Measurements from ENCODE around the gene CCDC183.
A peak's percentile ranks its signal among the peaks of the same experiment; 100 is the strongest.
"Not testable (repeated sequence)": the region's sequence is repeated elsewhere in the genome, so short reads cannot be mapped to it uniquely, and the experiment has no call there.

Gene CCDC183

DNA sequence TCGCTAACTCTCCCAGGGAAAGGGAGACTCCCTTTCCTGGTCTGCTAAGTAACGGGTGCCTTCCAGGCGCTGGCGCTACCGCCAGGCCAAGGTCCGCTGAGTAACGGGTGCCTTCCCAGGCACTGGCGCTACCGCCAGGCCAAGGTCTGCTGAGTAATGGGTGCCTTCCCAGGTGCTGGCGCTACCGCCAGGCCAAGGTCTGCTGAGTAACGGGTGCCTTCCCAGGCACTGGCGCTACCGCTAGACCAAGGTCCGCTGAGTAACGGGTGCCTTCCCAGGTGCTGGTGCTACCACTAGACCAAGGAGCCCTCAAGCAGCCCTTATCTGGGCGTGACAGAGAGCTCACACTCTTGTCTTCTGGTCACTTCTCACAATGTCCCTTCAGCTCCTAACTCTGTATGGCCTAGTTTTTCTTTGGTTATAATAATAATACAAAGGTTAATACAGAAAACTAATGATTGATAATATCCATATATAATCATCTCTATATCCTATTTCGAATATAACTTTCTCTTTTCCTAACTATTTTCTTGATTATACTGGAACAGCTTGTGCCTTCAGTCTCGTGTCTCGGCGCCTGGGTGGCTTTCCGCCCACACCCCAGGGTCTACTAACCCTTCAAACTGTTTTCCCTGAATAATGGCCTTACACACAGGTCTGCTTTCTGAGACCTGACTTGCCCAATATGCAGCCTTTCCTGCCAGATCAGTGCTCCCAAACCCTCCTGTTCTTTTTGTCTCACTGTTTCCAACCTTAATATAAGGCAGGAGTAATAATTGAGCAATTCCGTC, 10.4 kb upstream of the CCDC183 start:
- not testable (repeated sequence) for DNase-seq

DNA sequence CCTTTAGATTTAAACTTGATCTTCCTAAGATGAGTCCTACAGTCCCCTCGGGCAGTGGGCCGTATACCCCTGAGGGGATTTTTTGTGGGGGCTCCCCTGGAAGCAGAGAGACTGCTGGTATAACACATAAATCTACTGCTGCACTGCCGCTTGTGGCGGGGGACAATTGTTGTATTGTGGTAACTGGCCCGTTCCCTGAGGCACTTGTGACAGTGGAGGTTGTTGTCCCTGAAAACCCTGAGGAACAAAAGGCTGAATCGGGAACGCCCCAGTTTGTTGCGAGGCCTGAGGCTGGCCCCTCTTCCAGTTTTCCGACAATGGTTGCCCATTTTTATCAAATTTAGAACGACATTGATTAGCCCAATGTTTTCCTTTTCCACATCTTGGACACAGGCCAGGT, 9.7 kb upstream of the CCDC183 start:
- DNase-seq, result no peak

DNA sequence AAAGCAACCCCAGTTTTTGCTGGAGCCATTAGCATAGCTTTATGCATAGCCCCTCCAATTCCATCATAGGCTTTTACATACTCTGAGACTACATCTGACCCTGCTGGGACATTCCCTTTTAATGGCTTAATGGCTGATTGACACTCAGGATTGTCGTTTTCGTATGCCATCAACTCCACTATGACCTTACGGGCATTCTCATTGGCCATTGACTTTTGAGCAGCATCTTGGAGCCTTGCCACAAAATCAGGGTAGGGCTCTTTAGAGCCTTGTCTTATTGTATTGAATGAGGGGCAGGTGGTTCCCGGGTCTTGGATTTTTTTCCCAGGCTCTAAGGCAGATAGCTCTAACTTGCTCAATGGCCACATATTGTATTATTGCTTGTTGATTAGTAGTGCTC, 9.2 kb upstream of the CCDC183 start:
- not testable (repeated sequence) for DNase-seq

DNA sequence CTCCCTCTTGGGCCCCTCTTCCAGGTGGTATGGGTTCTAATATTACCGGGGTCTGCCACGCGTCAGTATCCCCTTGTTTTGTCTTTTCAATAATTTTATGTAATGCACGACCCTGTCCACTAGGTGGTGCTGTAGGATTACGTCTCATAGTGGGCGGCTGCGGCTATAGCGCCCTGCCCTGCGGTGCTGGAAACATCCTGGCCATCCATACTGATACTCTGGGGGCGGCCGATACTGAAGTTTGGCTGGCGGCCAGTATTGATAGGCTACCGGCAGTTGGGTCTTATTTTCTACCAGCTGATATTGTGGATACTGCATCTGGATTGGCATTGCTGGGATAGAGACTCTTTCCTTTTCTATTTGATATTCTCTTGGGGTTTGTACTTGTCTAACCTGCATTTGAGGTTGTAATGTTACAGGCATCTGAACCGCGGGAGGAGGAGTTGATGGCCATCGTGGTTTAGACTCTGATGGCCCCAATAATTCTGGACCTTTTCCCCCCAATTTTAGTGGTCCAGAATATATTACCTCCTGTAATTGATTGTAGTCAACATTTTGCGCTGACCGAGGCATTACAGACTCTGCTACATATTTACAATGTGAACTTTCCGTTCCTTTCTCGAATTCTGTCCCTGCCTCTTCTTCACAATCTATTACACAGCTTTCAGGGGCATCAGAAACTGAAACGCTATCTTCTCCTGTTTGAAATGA, 8.3 kb upstream of the CCDC183 start:
- DNase-seq, result no peak

DNA sequence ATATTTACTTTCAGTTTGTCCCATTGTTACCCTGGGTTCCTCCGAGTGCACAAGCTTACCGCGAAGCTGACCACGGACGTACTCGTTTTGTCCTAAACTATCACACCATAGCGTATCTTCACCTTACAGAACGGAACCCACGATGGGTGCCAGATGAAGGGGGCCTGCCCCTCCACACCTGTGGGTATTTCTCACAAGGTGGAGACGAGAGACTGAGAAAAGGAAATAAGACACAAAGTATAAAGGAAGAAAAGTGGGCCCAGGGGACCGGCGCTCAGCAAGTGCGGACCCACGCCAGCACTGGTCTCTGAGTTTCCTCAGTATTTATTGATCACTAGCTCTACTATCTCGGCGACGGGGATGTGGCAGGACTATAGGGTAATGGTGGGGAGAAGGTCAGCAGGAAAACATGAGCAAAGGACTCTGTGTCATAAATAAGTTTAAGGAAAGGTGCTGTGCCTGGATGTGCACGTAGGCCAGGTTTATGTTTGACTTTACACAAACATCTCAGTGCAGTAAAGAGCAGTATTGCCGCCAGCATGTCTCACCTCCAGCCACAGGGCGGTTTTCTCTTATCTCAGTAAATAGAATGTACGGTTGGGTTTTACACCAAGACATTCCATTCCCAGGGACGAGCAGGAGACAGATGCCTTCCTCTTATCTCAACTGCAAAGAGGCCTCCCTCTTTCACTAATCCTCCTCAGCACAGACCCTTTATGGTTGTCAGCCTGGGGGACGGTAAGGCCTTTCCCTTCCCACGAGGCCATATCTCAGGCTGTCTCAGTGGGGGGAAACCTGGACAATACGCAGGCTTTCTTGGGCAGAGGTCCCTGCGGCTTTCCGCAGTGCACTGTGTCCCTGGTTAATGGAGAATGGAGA, 7.3 kb upstream of the CCDC183 start:
- DNase-seq, result not testable (repeated sequence)

DNA sequence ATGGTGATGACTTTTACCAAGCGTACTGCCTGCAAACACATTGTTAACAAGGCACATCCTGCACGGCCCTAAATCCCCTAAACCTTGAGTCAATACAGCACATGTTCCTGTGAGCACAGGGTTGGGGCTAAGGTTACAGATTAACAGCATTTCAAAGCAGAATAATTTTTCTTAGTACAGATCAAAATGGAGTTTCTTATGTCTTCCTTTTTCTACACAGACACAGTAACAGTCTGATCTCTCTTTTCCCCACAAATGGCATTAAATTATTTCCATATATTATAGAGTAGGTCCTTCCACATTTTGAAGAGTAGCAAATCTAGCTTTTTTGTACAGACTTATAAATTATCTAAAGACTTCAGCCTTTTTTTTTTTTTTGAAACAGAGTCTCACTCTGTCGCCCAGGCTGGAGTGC, 6.6 kb upstream of the CCDC183 start:
- DNase-seq, result no peak

DNA sequence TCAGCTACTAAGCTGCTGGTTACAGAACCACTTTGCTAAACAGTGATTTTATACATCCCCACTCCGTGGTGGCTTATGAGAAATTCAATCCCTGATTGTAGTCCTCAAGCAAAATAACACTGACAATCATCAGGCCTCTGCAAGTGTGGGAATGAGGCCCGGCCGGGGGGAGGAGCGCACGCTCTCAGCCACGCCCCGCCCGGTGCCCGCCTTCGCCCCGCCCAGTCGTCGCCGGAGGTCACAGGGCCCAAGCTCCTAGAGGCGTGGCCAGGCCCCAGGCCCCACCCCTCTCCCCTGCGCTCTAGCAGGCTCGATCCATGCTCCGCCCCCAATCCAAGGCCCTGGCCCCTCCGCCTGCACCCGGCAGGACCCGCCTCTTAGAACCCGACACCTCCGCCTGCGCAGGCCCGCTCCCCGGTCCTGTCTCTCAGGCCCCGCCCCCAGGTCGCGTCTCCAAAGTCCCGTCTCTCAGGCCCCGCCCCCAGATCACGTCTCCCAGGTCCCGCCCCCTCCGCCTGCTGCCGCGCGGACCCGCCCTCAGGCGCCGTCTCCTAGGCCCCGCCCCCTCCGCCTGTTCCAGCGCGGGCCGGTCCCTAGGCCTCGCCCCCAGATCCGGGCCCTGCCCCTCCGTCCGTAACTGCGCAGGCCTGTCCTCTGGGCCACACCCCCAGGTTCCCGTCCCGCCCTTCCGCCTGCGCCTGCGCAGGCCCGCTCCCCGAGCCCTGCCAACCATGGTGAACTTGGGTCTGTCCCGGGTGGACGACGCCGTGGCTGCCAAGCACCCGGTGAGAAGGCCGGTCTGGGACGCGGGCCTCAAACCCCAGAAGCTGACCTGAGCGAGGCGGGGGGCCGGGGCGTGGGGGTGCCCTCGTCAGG, 5.3 kb upstream of the CCDC183 start, which contains the start of gene TMEM141:
TSS of gene TMEM141 (plus strand) at position 705 of the 876 bp plus-strand sequence. CDS start at position 732, 27 bp downstream.
- peak; percentile 99 for DNase-seq

DNA sequence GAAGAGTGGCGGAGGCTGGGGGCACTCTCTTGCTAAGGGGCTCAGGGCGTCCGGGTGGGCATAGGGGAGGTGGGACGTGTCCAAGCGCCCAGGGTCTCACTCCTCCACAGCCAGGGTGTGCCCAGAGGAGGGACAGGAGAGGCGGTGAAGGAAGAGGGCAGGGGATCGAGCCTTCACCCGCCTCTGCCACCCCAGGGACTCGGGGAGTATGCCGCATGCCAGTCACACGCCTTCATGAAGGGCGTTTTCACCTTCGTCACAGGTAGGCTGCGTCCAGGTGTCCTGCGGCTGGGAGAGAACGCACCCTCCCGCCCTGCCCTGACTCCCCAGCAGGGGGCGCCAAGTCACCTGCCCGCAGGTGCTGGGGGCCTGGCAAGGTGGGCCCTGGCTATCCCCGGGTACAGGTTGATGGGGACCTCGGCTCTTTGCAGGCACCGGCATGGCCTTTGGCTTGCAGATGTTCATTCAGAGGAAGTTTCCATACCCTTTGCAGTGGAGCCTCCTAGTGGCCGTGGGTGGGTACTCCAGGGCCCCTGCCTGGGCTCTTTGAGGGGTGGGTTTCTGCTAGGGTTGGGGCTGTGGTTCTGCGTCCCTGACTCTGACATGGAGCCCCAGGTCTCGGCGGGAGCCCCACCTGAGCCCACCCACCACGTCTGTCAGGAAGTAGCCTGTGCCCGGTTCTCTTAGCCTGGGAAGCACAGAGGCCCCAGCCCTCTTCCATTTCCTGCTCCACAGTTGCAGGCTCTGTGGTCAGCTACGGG, 4.4 kb upstream of the CCDC183 start:
- DNase-seq, result peak; percentile 62

DNA sequence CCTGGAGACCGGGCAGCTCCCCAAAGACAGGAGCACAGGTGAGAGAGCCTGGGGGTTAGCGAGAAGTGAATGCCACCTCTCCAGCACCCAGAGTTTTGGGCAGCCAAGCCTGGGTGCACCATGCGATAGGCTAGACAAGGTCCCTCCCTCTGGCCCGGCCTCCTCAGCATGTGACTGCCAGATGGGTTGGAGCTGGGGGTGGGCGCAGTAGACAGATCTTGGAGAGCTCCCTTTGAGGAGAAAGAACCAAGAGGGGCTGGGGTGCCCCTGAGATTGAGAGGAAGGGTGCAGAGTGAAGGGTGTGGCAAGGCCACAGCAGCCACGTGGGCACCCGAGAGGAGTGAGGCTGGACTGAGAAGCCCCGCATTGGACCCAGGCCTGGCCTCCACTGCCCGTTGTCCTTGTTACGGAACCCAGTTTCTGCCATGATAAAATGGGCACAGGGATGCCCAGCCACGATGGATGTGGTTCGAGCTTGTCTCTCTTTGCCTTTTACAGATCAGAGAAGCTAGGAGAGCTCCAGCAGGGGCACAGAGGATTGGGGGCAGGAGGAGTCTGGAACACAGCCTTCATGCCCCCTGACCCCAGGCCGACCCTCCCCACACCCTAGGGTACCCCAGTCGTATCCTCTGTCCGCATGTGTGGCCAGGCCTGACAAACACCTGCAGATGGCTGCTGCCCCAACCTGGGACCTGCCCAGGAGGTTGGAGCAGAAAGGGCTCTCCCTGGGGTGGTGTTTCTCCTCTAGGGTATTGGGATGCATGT, 3.6 kb upstream of the CCDC183 start:
- DNase-seq, result no peak

DNA sequence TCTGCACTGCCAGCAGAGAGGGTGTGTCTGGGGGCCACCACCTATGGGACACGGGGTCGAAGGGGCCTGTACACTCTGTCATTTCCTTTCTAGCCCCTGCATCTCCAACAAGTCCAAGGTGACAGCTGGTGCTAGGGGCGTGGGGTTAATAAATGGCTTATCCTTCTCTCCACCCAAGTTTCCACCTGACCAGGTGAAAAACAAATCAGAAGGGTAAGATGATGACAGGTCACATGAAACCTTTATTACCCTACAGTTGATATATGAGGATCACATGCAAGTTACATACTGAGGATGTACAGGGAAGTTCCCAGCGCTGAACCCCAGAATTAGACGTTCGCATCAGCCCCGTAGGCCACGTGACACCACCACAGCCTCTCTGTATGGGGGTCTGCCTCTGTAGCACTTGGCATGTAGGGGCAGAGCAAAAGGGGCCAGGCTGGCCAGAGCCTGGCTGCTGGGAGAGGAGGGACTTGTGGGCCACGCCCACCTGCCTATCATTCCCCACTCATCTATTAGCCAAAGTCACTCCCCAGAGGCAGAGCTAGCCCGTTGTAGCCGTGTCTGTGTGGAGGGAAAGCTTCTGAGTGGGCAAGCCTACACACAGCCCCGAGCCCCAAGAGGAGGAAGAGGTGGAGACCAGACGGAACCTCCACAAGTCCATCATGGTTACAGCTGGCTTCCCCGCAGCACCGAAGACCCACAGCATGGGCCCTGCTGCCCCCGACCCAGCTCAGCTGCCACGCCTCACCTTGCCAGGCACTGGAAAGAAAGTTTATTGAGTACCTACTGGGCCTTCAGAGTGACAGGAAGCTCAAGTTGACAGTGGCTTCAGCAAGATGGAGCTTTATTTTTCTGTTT, 2.8 kb upstream of the CCDC183 start:
- no peak for DNase-seq

DNA sequence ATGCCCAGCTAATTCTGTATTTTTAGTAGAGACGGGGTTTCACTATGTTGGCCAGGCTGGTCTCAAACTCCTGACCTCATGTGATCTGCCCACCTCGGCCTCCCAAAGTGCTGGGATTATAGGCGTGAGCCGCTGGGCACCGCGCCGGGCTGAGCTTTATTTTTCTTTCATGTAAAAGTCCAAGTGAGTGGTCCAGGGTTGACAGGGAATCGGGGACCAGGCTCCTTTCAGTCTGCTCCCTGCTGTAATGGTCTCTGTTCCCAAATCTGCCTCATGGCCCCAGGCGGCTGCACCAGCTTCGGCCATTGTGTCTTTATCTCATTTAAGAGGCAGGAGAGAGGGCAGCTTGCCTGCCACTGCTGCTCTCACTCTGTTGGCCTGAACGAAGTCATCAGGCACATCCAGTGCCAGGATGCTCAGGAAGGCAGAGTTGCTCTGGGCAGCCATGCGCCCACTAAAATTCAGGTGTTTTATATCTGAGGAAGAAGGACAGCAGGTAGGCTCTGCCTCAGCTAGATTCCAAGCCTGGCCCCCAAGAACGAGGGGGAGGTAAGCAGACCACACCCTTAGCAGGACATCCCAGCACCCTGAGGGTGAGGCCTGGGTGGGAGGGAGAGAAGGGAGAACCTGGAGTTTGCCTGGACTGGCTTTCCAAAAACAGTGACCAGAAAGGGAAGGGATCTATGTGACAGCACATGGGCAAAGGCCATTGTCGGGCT, 1.7 kb upstream of the CCDC183 start:
- DNase-seq, result no peak

DNA sequence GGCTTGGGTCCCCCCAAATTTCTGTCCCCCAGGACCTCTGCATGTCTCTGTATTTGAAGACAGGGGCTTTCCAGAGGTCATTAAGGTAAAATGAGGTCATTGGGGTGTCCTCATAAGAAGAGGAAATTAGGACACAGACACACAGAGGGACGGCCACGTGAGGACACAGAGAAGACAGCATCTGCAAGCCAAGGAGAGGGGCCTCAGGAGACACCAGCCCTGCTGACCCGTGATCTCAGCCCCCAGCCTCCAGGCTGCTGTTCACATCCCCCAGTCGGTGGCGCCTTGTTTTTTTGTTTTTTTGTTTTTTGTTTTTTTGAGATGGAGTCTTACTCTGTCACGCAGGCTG, 1.2 kb upstream of the CCDC183 start:
- DNase-seq, result no peak

DNA sequence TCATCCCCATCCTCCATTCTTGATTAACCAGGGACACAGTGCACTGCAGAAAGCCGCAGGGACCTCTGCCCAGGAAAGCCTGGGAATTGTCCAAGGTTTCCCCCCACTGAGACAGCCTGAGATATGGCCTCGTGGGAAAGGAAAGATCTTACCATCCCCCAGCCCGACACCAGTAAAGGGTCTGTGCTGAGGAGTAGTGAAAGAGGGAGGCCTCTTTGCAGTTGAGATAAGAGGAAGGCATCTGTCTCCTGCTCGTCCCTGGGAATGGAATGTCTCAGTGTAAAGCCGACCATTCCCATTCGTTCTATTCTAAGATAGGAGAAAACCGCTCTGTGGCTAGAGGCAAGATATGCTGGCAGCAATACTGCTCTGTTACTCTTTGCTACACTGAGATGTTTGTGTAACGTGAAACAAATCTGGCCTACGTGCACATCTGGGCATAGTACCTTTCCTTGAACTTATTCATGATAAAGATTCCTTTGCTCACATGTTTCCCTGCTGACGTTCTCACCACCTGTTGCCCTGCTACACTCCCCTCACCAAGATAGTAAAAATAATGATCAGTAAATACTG, 723 bp downstream of the CCDC183 start:
- not testable (repeated sequence) for DNase-seq

DNA sequence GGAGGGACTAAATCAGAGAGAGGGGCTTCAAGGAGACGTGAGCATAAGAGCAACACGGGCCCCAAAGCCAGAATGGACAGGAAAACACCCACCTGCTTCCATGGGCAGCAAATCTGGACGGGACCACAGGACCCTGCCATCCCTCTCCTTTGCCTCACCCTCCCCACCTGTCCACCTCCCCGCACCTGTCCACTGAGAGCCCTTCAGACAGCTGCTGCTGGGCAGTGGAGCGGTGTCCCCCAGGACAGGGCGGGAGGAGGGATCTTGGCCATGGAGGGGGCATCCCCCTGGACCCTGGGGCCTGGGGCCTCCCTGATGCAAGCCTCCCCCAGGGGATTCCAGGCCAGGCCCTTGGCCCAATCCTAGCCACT, 2.6 kb downstream of the CCDC183 start:
- DNase-seq, result no peak

DNA sequence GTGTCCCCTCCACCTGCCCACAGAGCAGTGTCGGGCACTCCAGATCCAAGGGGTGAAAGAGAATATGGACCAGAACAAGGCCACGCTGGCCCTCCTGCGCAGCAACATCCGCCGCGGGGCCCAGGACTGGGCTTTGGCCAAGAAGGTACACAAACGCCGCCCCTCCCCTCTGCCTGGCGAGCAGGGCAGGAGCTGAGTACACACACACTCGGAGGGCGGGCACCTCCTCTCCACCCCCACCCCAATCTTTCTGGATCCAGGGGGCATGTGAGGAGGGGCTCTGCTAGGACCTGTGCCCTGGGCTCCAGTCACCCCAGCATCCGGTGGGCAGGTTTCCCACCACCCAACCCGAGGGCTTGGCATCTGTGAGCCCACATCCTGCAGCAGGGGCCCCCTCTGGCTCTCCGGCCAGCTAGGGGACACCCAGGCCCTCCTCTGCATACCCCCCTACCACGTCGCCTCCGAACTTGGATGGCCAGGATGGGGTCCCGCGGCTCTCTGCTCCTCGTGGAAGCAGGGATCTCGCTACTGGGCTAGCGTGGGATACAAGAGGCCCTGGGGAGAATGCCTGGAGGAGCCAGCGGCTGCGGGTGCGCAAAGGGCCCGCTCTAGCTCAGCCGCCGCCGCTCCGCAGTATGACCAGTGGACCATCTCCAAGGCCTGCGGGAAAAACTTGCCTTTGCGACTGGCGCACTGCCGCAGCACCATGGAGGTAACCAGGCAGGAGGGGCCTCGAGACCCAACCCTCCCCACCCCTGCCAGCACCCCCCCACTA, 3.1 kb downstream of the CCDC183 start:
- DNase-seq, result no peak

DNA sequence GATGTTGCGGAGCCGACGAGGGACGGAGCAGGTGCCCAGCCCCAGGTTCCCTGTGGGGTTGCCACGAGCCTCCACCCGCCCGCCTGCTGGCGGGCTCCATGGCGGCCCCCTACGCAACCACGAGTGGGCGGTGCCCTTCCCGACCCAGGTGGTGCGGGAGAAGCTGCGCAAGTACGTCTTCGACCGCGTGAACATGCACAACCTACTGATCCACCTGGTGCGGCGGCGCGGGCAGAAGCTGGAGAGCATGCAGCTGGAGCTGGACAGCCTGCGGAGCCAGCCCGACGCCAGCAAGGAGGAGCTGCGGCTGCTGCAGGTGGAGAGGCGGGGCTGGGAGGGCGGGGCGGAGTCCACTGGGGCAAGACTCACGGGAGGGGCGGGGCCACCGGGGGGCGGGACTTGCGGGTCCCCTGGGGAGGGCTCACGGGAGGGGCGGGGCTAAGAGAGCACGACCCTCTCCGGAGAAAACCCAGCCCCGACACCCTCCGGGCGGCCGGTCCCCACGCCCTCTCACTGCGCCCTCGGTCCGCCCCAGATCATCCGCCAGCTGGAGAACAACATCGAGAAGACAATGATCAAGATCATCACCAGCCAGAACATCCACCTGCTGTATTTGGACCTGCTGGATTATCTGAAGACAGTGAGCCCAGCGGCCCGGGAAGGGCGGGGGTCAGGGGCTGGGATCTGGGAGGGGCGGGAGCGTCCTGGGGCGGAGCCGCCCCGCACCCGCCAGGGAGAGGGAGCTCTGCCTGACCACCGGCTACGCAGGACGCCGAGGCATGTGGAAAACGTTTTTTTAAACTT, 3.9 kb downstream of the CCDC183 start:
- peak; percentile 83 for DNase-seq

DNA sequence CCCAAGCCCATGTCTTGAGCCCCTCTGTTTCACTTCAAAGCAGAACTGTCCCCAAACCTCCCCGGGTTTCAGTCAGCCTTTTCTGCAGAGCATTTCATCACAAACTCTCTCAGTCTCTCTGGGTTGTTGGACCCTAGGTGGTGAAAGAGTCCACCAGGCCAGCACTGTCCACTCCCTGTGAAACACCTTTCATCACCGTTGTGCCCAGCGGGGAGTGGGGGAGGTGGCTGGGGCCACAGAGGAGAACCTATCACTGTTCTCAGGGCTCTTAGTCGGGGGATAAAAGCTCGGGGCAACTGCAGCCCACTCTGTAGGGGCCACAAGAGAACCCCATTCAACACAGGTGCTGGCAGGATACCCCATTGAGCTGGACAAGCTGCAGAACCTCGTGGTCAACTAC, 6.2 kb downstream of the CCDC183 start:
- no peak for DNase-seq
